HepG2 (cell line): ENCODE results near the gene INO80E. TPM values are rescaled to one million over a fixed set of nuclear protein-coding genes. Genes with fewer than 3 reads are reported as not detected.

Experiments used
- ATAC-seq: fragments of 200-7000 bp; cut with Tn5 transposase; 3 replicates; pipeline ENCODE4 v1.9.1; 2020; ENCODE audit warnings: mild to moderate bottlenecking, moderate library complexity
- BruUV-seq: library from RNA; stranded (reverse); fragments of 400-500 nt; replicated peaks from 2 replicates; lab custom pipeline; 2021; lab: Mats Ljungman, UMichigan
- CTCF ChIA-PET: fragments of 300-600 bp; formaldehyde crosslinking; extraction: SDS; loops from one replicate; lab custom pipeline; 2021; ENCODE audit warnings: low total read pairs, inconsistent platforms, low intra/inter-chr PET ratio; lab: Yijun Ruan, JAX
- POLR2A ChIA-PET: fragments of 350-600 bp; sonication (Branson Sonifier 250); formaldehyde crosslinking; loops from one replicate; lab custom pipeline; 2020; ENCODE audit warnings: antibody characterized with exemption, inconsistent platforms; lab: Yijun Ruan, JAX
- DNase-seq: peaks from one replicate; pipeline ENCODE4 v3.0.0-alpha.2; 2015; ENCODE audit warnings: low spot score
- FAIRE-seq: peaks from 3 replicates; lab custom pipeline; 2011; peaks lifted over from hg19 to GRCh38; lab: Jason Lieb, UNC
- H2AFZ ChIP-seq: one replicate; pipeline ENCODE4 v1.6.1; 2011; ENCODE audit warnings: low read length, inconsistent platforms
- H3K27ac ChIP-seq: fragments of 300-600 bp; 3 replicates; pipeline ENCODE4 v1.8.0; 2011; ENCODE audit warnings: mixed run types, mild to moderate bottlenecking, mixed read lengths, low read length, inconsistent platforms; ENCODE audit not compliant: insufficient read depth; ENCODE audit errors: extremely low read length
- H3K27me3 ChIP-seq, 2 experiments: fragments of 200-600 bp in 1 of 2; 2 replicates in 1 of 2; 3 replicates in 1 of 2; pipeline versions ENCODE4 v1.6.0 to v1.8.0; 2011; ENCODE audit warnings: low read length in 2 of 2, mild to moderate bottlenecking in 2 of 2, moderate library complexity in 2 of 2, inconsistent platforms in 1 of 2; ENCODE audit not compliant: insufficient read depth in 2 of 2, control insufficient read depth in 1 of 2
- H3K36me3 ChIP-seq, 2 experiments: fragments of 200-600 bp in 1 of 2; replicated peaks in 1 of 2; 2 replicates in 1 of 2; 3 replicates in 1 of 2; pipeline versions ENCODE4 v1.5.1 to v1.8.0; 2011; ENCODE audit warnings: low read length in 2 of 2, inconsistent platforms in 1 of 2; ENCODE audit not compliant: insufficient read depth in 2 of 2, control insufficient read depth in 1 of 2
- H3K4me1 ChIP-seq: 2 replicates; pipeline ENCODE4 v1.5.1; 2012; ENCODE audit warnings: low read length, inconsistent platforms; ENCODE audit not compliant: insufficient read depth
- H3K4me2 ChIP-seq: 2 replicates; pipeline ENCODE4 v1.6.0; 2011; ENCODE audit warnings: low read depth, low read length, inconsistent platforms
- H3K4me3 ChIP-seq, 3 experiments: fragments of 200-600 bp in 1 of 3; sonication (generic), shearing (Covaris generic) in 1 of 3; replicated peaks in 1 of 3; 2 replicates each; pipeline ENCODE4 v1.5.1; 2011 to 2016; ENCODE audit warnings: low read length in 3 of 3, inconsistent platforms in 2 of 3, low read depth in 2 of 3, mild to moderate bottlenecking in 2 of 3, control low read depth in 1 of 3, mixed read lengths in 1 of 3; ENCODE audit not compliant: insufficient read depth in 1 of 3
- H3K79me2 ChIP-seq: one replicate; pipeline ENCODE4 v1.6.1; 2011; ENCODE audit warnings: low read length, inconsistent platforms; ENCODE audit not compliant: insufficient read depth
- H3K9ac ChIP-seq: 2 replicates; pipeline ENCODE4 v1.6.0; 2011; ENCODE audit warnings: mild to moderate bottlenecking, low read depth, low read length, inconsistent platforms; ENCODE audit not compliant: insufficient read depth
- H3K9me3 ChIP-seq: 2 replicates; pipeline ENCODE4 v1.5.1; 2012; ENCODE audit warnings: mild to moderate bottlenecking, low read length
- H4K20me1 ChIP-seq: 2 replicates; pipeline ENCODE4 v1.6.0; 2011; ENCODE audit warnings: inconsistent platforms, mild to moderate bottlenecking, low read length, moderate library complexity; ENCODE audit not compliant: insufficient read depth
- DMTF1 ChIP-seq: sonication (generic); formaldehyde crosslinking; IDR thresholded peaks from 2 replicates; pipeline ENCODE4 v1.4.0; 2020; ENCODE audit warnings: mild to moderate bottlenecking, missing genetic modification reagents
- NONO ChIP-seq, 2 experiments: fragments of 450-650 bp in 1 of 2; sonication (generic) in 1 of 2; formaldehyde crosslinking in 1 of 2; IDR thresholded peaks in 1 of 2; conservative IDR thresholded peaks in 1 of 2; 2 replicates each; pipeline versions ENCODE4 v1.6.1 to v1.8.0; 2017 to 2022; ENCODE audit warnings: mild to moderate bottlenecking in 1 of 2, missing genetic modification reagents in 1 of 2, moderate library complexity in 1 of 2
- TFDP1 ChIP-seq: IDR thresholded peaks from 2 replicates; pipeline ENCODE4 v1.6.1; 2016; ENCODE audit warnings: missing compliant biosample characterization, missing genetic modification reagents, borderline replicate concordance
- TFE3 ChIP-seq: IDR thresholded peaks from 2 replicates; pipeline ENCODE4 v1.6.1; 2016
- ZBTB7A ChIP-seq: sonication (generic); formaldehyde crosslinking; IDR thresholded peaks from 2 replicates; pipeline ENCODE4 v1.8.0; 2022; ENCODE audit warnings: mild to moderate bottlenecking, missing genetic modification reagents
- ZNF138 ChIP-seq: sonication (generic); formaldehyde crosslinking; IDR thresholded peaks from 2 replicates; pipeline ENCODE4 v1.5.0; 2020; ENCODE audit warnings: mild to moderate bottlenecking, low read depth, missing genetic modification reagents
- ZNF34 ChIP-seq: sonication (generic); formaldehyde crosslinking; IDR thresholded peaks from 2 replicates; pipeline ENCODE4 v1.4.0; 2020; ENCODE audit warnings: mild to moderate bottlenecking, missing genetic modification reagents, borderline replicate concordance
- ZNF432 ChIP-seq: sonication (generic); formaldehyde crosslinking; IDR thresholded peaks from 2 replicates; pipeline ENCODE4 v1.5.0; 2020; ENCODE audit warnings: missing genetic modification reagents, mild to moderate bottlenecking, borderline replicate concordance
- ZNF660 ChIP-seq: sonication (generic); formaldehyde crosslinking; IDR thresholded peaks from 2 replicates; pipeline ENCODE4 v1.5.1; 2020; ENCODE audit warnings: mild to moderate bottlenecking, low read depth, missing genetic modification reagents, borderline replicate concordance
- ZNF713 ChIP-seq: sonication (generic); formaldehyde crosslinking; IDR thresholded peaks from 2 replicates; pipeline ENCODE4 v1.4.0; 2020; ENCODE audit warnings: mild to moderate bottlenecking, missing genetic modification reagents
- ZNF768 ChIP-seq: sonication (generic); formaldehyde crosslinking; IDR thresholded peaks from 2 replicates; pipeline ENCODE4 v1.4.0; 2020; ENCODE audit warnings: missing genetic modification reagents
- ZNF773 ChIP-seq: sonication (generic); formaldehyde crosslinking; IDR thresholded peaks from 2 replicates; pipeline ENCODE4 v1.4.0; 2020; ENCODE audit warnings: missing genetic modification reagents, borderline replicate concordance
- ZNF788 ChIP-seq: sonication (generic); formaldehyde crosslinking; IDR thresholded peaks from 2 replicates; pipeline ENCODE4 v1.5.0; 2020; ENCODE audit warnings: mild to moderate bottlenecking, missing genetic modification reagents, borderline replicate concordance
- WGBS: methylation state at CpG from one replicate; pipeline ENCODE4 v1.1.6; 2017; ENCODE audit warnings: low lambda C conversion rate; 5-methylcytosine and 5-hydroxymethylcytosine counted together
- in situ Hi-C: cut with HindIII; loops from 2 replicates; pipeline ENCODE4 v1.10.0; 2017; ENCODE audit warnings: low pct_unique_long_range_greater_than_20kb; ENCODE audit not compliant: extremely low pct_ligation_motif_present
- intact Hi-C: fragments of 100-400 bp; cut with micrococcal nuclease; formaldehyde crosslinking; loops from one replicate; pipeline ENCODE4 v1.10.0; 2022; ENCODE audit not compliant: unreplicated experiment
- polyA plus RNA-seq, 8 experiments: library from polyadenylated mRNA; depleted of rRNA in 3 of 8; stranded (reverse) in 7 of 8; unstranded in 1 of 8; fragments of >200 nt; fragmentation: Illumina TruSeq in 4 of 8; extraction: Trizol in 4 of 8; gene quantifications; 2 replicates each; pipeline versions ENCODE4 v1.2.1 to v1.2.3, GENCODE V29; 2011 to 2016; ENCODE audit warnings: low read depth in 4 of 8, missing spikeins in 1 of 8, mixed read lengths in 1 of 8; ENCODE audit not compliant: insufficient read depth in 1 of 8
- total RNA-seq, 5 experiments: library from RNA; depleted of rRNA; stranded (reverse); fragments of >200 nt; fragmentation: Illumina TruSeq; extraction: Trizol; gene quantifications; 2 replicates each; pipeline ENCODE4 v1.2.3, GENCODE V29; 2016; ENCODE audit warnings: low read depth in 1 of 5

The INO80E gene
- total and polyA plus RNA-seq, 2 of the 13 experiments (the other 11 are each of a cell fraction or from before 2014, with no cell fraction given): 25.8 to 45.6 TPM

- TF ChIP-seq TFE3 (CRISPR knock-in tag): peak; percentile 76
- TF ChIP-seq ZNF432 (CRISPR knock-in tag): no peak
- peak; percentile 71; the same call in 1 of the 2 replicates for TF ChIP-seq DMTF1 (CRISPR knock-in tag)
These were observed 22.4 kb upstream of the INO80E start, which contains the start of gene TAOK2 (continued) for GRCh38 chr16:29973384-29974246.

- peak overlapping the region; percentile 89 for H3K9ac ChIP-seq
- no peaks in the 10 kb centered on the region; a peak in 1 of 5 replicates for H3K27me3 ChIP-seq
- POLR2A ChIA-PET: interaction anchor here (1.2 to 4.7 kb wide), 6 partner anchors 13 to 74 kb away, joined by 4 to 47 read pairs (median 29); partner anchors contain the start of genes ASPHD1, HIRIP3, INO80E and KCTD13
- peak overlapping the region; percentile 86 to 99 (median 91) for H3K4me3 ChIP-seq
- peak; percentile 8 for FAIRE-seq
- H3K4me2 ChIP-seq: peak overlapping the region; percentile 93
- H3K27ac ChIP-seq: peak overlapping the region; percentile 72
- no peak for DNase-seq
- H3K4me1 ChIP-seq: peaks cover 30% of the 10 kb centered on the region
- peak; percentile 21 for ATAC-seq
- BruUV-seq: no TSS peak
- WGBS: 4% methylated on average over 25 of the region's 31 CpGs
- no peaks in the 10 kb centered on the region for H3K9me3 ChIP-seq
- H2AFZ ChIP-seq: no peak overlapping the region
- CTCF ChIA-PET: no interaction called here
- peaks cover 23% of the 10 kb centered on the region for H4K20me1 ChIP-seq
- peaks cover 38% of the 10 kb centered on the region for H3K79me2 ChIP-seq
- H3K36me3 ChIP-seq: peaks cover 25 to 32% of the 10 kb centered on the region in 2 experiments
- in situ Hi-C loops: no loop called here
- intact Hi-C loops: no loop called here
- TF ChIP-seq ZNF660 (CRISPR knock-in tag) (no peak), NONO (IDR thresholded peaks at IDR 0.05) (no peak), NONO (CRISPR knock-in tag; conservative IDR thresholded peaks at IDR 0.05) (0 out of 2 replicates have a peak, but pooled peaks have one; percentile 34), ZNF34 (CRISPR knock-in tag) (0 out of 2 replicates have a peak, but pooled peaks have one; percentile 8), ZNF713 (CRISPR knock-in tag) (no peak), TFDP1 (0 out of 2 replicates have a peak, but pooled peaks have one; percentile 10), ZBTB7A (CRISPR knock-in tag) (peak; percentile 60; the same call in 1 of the 2 replicates), ZNF773 (CRISPR knock-in tag) (0 out of 2 replicates have a peak, but pooled peaks have one; percentile 20), ZNF138 (0 out of 2 replicates have a peak, but pooled peaks have one; percentile 4), ZNF788 (CRISPR knock-in tag) (0 out of 2 replicates have a peak, but pooled peaks have one; percentile 44), ZNF768 (0 out of 2 replicates have a peak, but pooled peaks have one; percentile 42)
These were observed 21.5 kb upstream of the INO80E start for GRCh38 chr16:29974291-29975133.
